Measurements from ENCODE around the gene DFFA.
"Not testable (repeated sequence)": the region's sequence is repeated elsewhere in the genome, so short reads cannot be mapped to it uniquely, and the experiment has no call there.

Gene DFFA, protein sequence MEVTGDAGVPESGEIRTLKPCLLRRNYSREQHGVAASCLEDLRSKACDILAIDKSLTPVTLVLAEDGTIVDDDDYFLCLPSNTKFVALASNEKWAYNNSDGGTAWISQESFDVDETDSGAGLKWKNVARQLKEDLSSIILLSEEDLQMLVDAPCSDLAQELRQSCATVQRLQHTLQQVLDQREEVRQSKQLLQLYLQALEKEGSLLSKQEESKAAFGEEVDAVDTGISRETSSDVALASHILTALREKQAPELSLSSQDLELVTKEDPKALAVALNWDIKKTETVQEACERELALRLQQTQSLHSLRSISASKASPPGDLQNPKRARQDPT

DNA sequence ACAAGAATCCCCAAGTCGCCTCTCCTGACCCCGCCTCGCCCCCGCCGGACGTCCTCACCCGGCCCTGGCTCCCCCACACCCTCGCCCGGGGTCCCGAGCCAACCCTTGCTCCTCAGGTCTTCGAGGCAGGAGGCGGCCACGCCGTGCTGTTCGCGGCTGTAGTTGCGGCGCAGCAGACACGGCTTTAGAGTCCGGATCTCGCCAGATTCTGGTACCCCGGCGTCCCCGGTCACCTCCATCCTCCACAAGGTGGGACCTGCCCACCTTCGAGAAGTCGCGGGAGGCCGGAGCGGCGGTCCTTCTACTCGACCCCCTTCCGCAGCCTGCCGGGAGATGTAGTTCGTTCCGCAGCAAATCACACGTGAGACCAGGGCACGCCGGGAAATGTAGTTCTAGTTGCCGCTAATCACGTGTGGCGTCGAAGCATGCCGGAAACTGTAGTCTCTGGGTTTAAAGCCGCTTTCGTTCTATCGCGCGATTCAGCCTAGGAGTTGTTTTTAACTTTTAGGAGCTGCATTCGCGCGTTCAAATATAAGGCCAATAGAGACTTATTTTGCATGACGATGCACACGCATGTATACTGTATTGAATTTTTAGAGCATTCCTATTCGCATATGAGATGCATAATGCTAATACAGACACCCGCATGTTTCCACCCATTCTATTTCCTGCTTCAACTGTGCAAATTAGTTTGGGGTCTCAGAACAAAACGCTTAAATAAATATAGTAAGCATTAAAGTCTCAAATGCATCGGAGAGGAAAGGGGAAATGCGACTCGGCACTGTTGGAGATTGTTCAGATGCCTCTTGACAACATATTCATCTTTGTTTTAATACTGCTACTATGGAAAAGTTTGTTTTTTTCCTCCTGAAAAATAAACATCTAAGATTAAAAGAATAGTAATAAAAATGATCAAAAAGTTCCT, at the start of gene DFFA:
Gene DFFA (minus strand): TSS at position 310 of the 925 bp plus-strand sequence. CDS start 71 bp downstream, at position 239.
- DNase-seq: peak; percentile 96

DNA sequence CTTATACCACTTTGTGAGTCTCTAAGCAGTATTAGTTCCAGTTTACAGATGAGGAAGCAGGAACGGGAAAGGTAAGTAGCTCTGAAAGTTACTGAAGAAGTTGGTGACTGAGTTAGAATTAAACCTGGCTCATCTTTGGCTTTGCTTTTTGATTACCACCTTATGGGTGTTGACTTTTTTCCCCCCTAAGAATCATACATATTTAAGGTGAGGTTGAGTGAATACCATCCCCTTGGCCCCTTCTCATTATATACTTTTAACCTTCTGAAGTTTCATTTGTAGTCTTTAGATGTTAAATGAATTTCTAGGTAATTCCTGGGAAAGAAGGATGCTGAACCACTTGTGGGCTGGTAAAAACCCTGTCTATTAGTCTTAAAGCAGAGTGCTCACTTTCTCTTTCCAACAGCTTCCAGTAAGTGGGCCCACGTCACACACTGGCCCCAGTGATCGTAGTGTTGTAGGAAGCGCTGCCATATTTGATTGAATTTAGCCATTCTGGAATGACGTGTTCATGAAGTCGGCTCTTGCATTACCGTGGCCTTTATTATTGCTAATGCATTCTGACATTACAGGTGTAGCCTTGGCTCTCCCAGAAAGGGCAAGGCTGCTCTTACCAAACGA, 49.3 kb upstream of the DFFA start:
- no peak for DNase-seq

DNA sequence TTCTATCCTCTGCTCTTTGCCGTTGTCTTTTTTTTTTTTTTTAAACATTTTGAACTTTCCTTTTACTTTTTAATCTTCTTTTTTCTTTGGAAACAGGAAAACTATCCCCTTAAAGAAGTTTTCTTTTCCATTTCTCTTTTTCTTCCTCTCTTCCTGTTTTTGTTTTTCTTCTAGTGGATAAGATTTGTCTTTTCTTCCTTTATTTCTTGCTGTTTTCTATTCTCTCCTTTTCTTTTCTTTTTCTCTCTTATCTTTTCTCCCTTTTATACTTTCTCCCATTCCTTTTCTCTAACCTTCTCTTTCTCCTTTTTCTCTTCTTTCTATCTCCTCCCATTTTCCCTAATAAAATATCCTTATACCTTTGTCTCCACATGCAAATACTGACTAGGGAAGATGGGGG, 48.6 kb upstream of the DFFA start:
- no peak for DNase-seq

DNA sequence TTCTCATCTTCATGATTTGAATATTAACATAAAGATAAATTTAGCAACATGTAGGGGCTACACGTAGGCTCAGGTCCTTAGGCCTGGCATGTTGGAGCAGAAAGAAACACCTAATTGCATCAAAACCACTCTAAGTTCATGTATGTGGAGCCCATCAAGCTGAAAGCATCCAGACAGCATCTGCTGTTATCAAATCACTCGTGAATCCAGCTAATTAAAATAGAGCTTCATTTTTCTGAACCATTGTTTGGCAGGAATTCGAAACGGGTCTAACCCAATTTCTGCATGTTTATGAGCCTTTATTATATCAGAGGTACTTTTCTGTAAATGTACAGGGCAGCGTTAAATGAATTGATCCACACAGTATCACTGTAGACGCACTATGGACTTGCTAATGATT, 48.2 kb upstream of the DFFA start:
- DNase-seq: no peak

DNA sequence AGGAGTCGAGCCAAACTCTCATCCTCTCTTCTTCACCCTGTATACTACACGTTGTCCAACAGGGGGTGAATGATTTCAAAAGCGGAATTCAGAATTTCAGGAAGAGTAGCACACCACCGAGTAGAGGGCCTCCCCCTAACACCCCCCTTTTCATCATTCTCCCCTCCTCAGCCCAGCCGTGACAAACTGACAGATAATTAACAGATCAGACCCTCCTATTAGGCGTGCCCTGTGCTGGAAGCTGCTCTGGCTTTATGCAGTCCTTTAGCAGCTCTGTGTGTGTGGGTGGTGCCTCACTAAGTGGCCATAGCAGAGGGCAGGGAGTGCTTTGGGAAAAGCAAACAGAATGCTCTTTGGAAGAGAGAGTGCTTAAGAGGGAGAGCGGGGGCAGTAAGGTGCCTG, 46.7 kb upstream of the DFFA start:
- DNase-seq: no peak

DNA sequence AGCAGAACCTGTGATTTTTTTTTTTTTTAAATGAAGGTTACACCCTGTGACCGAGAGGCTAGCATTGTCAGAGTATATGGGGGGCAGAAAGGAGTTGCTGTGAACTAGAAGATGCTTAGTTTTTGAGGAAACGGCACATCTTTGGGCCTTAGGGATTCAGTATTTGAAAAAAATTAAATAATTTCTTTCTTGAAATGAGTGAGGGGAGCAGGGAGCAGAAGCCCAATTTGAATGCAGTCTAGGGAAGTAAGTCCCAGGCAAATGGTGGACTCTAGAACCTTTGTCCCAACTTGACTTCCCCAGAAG, 45.3 kb upstream of the DFFA start:
- no peak for DNase-seq

DNA sequence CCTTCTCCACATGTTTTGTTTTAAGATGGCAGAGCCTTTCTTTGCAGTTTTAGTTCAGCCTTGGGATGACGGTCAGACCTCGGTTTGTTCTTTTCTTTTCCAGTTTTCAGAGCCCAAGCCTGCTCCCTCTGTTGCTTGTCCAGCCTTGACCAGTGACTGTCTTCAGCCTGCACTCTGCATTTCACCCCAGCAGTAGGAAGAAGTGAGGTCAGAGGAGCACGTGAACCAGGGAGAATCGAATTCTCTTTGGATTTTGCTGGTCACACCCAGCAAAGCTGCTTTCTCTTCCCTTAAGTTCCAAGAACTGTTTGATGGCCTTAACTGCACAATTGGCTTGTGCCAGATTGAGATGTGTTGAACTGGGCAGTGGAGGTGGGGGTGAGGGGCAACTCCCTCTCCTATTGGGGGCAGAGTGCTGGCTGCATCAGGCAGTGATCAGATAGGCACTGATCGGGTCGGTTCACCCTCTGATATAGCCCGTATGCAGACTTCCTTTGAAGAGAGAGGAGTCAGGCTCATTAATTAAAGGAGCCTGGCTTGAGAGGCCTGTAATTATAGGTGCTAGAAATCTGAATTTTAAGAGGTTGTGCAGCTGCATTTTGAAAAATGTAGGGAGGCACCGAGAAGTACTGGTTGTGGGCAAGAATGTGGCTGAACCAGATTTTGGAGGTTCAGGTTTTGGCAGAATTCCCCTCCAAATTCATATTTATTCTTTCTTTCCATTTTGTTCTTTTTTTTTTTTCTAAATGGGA, 44.8 kb upstream of the DFFA start:
- no peak for DNase-seq

DNA sequence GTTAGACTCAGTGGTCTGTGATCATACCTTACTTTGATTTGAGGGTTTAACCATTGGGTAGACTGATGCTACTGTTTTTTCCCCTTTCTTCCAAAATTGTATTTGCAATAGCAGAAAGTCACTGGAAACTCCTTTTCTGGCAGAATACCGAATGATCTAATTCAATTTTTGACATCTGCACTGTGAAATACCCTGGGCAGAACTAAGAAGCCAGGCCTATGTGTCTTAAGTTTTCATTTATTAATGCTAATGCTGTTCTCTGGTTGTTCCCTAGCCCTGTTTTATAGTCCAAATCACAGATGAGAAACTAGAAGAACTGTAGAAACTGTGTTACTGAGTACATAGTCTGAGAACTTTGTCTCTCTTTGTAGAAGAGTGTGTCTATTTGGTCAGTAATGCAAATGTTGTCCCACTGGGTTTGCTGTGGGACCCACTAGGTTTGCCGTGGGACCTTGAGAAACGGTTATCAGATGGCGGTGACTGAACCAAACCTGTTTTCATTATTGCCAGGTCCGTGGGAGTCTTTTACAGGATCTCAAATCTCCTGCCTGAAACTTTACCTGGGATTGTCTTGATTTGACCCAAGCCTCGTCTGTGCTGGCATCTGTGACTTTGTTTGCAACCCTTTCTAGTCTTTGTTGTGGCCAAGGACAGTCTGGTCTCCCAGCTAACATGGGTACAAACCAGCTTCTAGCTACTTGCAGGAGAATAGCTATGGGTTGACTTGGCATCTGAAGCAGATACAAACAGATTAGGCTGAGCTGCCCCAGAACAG, 43.8 kb upstream of the DFFA start:
- no peak for DNase-seq

DNA sequence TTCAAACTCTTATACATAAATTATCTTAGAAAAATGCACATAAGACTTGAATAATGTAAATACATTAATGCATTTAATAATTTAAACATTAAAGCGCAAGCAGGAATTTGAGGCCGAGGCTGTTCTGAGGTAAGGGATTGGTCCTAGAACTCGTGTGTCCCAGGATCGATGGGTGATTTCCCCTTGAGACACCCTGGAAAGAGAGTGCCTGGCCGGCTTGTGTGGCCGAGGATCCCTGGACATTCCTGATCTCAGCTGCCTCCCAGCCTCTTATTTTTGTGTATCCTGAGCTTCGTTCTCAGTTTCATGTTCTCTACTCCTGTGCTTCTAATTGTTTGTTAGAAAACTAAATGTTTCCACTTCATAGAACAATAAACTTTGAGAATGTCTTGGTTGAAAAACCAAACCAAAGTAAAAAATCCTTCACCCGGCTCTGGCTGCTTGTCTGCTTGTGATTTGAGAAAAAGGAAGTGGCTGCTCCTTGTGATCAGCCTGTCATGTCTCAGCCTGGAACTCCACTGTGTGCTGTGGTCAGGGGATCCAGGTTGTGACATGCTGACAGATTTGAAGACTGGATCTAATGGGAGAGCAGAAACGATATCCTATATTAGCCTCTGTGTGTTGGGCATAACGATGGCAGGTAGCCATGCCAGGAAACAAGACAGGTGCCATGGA, 43.1 kb upstream of the DFFA start:
- DNase-seq: peak; percentile 80

DNA sequence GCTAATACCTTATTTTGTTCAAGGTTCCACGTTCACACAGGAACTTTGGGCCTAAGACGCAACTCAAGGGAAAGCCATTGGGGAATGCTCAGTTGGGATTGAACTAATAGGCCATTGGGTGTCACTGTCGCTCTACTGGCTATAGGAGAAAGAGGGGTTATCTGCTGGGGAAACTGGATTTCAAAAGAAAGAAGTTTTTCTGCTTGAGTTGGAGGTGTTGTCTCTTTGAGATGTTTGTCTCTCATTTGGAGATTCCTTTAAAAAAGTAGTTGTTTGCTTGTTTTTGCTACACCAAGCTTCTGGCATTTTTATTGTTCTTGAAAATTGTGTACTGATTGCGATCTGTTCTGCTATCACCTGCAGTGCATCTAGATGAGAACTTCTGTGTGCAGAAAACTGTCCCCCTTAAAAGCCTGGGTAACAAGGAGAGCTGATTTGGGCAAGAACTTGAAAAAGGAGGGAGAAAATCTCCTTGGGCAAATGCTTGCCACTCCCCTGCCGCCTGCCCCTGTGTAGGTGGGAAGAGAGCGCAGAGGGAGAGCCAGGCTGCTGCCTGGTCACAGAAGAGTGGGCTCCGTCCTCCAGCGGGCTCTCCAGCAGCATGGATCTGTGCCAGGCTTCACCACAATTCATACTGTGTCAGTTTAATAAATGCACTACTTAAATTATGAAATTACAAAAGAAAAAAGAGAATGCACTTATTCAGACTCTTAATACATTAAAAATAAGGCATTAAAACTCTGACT, 42.3 kb upstream of the DFFA start:
- peak; percentile 33 for DNase-seq

DNA sequence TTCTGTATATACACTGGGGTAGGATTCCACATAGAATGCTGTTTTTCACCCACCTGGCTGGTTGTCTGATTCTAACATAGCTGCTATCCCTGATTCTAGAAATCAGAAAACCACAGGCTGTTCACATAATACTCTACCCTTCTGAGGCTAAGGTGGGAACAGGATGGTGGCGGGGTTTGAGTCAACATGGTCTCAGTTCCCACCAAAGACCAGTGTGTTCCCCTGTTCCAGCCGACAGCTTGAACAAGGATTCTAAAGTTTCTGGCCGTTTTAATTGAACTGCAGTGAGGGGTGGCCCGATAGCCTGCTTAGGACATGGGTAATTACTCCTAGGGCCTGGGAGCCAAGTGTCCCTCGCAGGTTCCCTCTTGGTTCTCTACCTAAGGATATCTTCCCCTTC, 40.9 kb upstream of the DFFA start:
- no peak for DNase-seq

DNA sequence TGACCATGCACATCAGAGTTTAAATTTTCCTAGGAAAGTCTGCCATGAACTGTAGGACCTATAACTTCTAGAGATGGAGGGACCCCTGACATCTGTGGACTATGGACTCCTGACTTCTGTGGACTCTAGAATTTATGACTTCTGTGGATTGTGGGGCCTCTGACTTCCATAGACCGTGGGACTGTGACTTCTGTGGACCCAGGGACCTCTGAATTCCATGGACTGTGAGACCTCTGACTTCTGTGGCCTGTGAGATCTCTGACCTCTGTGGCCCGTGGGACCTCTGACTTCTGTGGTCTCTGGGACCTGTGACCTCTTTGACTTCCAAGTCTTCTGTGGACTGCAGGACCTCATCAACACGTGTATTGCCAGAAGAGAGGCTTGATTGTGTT, 39.2 kb upstream of the DFFA start:
- DNase-seq: no peak

DNA sequence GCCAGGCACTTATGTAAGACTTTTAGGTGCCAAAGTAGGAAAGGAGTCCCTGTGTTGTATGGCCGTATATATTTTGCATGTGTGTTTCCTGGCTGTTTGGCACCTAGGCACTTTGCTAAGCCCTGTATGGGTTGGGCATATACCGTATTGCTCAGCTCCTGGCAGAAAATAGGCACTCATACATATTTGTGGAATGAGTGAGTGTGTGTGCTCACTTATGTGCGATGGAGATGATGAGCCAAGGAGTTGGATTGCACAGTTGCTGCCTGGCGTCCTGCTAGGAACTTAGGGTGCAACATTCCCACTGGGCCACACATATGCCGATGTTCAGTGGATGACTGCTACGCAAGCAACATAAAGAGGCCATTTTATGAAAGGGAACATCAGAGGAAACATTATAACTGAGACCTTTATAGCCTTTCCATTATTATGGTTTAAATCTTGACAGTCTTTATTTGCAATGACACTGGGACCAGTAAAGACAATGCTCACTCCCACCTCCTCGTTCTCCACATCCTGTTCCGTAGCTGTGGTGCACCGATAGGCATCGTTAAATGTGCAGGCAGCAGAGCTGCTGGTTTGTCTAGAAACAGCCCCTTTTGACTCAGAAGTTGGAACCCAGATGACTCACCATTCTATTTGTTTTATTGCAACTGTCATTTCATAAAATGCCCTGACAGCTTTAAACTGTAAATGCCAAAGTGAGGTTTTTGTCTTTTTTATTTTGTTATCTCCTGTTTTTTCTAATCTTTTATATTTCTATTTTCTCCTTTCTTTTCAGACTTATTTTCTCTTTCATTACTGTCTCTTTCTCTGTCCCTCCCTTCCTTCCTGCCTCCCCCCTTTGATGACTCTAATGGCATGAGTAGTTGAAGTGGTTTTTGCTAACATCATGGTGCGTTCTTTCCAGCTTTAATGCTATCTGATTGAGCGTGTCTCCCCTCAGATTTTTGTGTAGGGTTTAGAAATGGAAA, 38.5 kb upstream of the DFFA start:
- DNase-seq: peak; percentile 69

DNA sequence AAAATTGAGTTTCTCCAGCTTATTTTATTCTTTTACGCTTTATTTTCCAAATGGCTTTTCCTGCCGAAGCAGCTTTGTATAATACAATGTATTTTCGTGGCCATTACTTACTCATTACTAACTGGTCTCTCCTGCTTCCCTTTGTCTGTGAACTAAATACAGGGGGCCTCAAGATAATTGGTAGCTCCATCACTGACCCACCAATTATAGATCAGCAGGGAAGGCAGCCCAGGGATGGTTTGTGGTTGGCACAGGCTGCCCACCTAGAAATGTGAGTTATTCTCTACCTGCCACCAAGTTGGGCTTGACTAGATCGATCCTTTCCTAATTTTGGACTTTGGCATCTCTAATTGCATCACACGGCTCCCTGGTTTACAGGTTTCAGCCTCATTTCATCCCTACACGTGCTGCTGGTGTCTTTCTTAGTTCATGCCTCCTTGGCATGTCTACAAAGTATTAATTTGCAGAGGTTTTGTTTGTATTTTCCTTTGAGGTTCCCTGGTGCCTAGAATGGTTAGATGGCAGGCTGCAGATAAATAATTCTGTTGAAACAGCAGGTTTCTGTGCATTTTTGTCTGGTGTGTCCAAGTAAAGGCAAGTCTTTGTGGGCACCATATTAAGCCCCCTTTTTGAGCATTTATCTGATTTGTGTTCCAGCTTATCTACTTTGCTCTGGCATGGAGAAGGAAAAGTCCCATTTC, 37.6 kb upstream of the DFFA start:
- DNase-seq: no peak

DNA sequence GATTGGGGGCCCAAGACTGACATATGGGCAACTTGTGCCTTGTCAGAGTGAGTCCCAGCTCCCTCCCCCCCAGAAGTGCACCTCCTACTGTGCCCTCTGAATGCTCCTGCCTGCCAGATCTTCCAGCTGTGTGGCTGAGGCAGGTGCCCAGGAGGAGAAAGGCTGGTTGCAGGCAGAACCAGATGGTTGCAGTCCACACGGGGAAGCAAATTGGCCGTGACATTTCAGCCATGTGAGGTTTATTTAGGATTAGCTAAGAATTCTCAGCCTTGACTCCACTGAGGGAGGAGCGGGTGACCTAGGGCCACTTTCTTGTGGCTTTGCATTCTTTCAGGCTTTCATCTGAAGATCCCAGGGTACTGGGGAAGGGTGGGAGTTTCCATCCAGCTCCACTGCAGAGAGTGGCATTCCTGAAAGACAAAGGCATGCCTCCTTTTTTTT, 36.2 kb upstream of the DFFA start:
- no peak for DNase-seq

DNA sequence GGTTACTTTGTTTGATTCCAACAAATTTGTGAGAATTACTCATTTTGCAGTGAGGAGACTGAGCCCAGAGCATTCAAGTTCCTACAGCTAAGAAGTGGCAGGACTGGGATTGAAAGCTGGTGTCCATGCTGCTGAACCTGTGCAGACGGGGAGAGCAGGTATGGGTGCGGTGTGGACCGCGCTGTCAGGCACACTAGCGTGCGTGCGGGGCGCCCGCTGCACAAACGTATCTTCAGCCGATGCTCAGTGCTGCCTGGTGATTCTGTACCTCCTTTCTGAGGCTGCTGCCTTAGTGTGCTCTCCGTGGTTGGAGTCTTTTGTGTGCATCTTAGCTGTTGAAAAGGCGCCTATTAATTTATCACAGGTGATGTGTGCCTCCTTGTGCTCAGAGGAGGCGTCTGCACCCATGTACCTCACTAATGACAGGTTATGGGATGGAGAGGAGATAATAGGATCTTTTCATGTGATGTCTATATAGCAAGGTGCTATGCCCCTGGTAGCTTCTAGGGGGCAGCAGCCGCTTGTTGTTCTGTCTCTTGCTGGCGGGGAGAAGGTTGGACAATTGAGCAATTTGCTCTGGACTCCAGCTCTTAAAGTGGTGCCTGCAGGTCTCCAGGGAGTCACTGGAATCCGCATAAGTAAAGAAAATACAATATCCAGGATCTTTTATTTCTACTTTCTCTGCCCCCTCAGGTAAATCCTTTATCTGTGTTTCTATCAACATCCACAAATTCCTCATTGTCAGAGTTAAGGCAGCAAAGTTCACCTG, 35.0 kb upstream of the DFFA start:
- DNase-seq: peak; percentile 75

DNA sequence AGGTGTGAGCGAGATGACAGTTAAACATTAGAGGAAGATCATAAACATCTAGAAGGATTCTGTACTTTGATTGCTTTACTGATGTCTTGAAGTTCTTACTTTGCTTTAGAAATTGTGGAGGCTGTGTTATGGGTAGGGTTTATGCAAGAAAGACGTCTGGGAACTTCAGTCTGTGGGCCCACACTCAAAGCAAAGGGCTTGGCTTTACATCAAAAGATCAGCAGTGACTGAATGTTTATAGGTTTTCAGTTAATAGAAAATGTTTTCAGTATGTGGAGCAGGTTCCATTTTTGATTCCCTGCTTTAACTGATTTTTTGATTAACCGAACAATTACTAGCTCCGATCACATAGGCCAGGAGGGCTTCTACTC, 34.3 kb upstream of the DFFA start:
- DNase-seq: no peak

DNA sequence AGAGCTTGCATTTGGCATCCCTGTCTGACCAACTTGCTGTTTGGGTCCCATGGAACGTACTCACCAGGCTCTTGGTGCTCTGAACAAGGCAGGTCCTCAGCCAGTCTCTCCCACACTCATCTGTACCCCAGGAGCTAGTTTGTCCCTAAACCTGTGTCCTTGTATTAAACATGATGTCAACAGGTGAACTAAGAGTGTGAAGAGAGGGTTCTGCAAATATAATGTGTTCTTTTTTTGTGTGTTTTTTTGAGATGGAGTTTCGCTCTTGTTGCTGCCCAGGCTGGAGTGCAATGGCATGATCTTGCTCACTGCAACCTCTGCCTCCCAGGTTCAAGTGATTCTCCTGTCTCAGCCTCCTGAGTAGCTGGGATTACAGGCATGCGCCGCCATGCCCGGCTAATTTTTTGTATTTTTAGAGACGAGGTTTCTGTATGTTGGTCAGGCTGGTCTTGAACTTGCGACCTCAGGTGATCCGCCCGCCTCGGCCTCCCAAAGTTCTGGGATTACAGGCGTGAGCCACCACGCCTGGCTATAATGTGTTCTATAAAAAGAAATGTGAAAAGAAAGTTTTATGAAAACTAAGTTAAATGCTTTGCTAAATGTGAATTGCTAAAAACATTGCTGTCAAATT, 33.8 kb upstream of the DFFA start:
- not testable (repeated sequence) for DNase-seq

Data from suppressor macrophage treated with lipopolysaccharide for 4 hours (primary cell).